Fibroblast of skin of left quadriceps (primary cell): ENCODE measurements around the gene CAPN7.
"Not testable (repeated sequence)": the region's sequence is repeated elsewhere in the genome, so short reads cannot be mapped to it uniquely, and the experiment has no call there.

ENCODE experiments used
- DNase-seq, 2 experiments: peaks; one replicate each; pipeline ENCODE4 v3.0.0-alpha.2; 2013; ENCODE audit warnings: low read depth in 2 of 2

CAPN7 gene

DNA sequence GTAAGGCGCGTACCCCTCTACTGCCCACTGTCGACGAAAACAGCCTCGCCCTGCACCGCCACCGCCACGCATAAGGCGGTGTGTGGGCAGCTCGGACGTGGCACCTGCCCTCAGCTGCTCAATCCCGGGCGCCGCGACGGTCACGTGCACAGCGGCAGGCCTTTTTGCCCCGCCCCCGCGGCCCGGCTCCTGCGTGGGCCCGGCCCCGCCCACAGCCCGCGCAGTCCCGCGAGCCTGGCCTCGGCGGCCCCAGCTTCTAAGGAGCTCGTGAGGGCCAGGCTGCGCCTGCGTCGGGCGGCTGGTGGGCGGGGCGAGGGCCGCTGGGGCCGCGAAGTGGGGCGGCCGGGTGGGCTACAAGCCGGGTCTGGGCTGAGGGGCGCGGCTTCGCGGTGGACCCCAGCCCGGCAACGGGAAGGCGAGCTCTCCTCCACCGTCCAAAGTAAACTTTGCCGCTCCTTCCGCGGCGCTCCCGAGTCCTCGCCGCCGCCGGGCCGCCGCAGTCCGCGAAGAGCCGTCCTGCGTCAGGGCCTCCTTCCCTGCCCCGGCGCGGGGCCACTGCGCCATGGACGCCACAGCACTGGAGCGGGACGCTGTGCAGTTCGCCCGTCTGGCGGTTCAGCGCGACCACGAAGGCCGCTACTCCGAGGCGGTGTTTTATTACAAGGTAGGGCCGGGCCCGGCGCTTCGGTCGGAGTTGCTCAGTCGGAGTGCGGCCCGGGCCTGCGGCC lies at the start of gene CAPN7:
CAPN7 (plus strand) TSS at position 313 of the 728 bp plus-strand sequence; CDS start at position 563, 250 bp downstream.
- peak; percentile 84 to 85 for DNase-seq

DNA sequence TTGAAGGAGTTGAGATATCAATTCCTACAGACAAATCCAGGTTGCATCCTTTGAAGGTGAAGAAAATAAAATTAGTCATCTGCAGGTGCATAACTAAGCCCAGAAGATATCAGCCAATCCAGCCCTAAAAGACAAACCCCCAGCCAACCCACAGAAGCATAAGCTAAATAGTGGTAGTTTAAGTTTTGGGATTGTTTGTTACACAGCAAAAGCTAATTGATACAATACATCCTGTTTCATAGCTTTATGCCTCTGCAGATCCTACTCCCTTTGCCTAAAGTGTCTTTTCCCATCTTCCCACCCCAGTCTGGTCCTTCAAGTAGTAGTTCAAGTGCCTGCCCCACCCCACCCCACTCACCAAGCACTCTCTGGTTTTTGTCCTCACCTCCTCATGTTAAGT lies 48.6 kb upstream of the CAPN7 start:
- DNase-seq: no peak

DNA sequence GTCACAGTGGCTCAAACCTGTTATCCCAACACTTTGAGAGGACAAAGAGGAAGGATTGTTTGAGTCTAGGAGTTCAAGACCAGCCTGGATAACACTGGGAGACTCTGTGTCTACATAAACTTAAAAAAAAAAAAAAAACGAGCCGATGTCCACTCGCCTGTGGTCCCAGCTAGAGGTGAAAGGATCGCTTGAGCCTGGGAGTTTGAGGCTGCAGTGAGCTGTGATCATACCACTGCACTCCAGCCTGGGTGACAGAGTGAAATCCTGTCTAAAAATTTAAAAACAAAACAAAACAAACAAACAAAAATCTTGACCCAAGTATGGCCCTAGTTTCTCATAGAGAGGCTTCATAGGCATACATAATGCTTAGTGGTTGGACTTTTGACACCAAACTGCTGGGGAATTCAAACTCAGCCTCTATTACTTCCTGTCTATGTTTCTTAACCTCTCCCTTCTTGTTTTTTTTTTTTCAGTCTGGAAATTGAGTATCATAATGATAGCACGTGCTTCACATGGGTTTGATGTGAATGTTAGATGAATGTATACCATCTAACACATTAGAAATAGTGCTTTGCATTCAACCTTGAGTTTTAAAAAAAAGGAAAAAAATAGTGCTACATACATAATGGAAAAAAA lies 46.4 kb upstream of the CAPN7 start:
- no peak for DNase-seq

DNA sequence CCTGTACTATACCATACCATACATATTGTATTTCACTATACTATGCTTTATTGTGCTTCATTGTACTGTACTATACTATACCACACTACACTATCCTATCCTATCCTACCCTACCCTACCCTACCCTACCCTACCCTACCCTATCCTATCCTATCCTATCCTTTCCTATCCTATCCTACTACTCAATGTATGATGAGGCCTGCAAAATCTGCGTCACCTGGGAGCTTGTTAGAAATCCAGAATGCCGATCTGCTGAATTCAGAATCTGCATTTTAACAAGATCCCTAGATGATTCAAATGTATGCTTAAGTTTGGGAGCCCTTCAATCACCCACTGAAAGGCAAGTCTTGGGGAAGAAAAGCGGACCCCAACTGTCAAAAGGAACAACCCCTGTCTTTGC lies 45.4 kb upstream of the CAPN7 start:
- no peak for DNase-seq

DNA sequence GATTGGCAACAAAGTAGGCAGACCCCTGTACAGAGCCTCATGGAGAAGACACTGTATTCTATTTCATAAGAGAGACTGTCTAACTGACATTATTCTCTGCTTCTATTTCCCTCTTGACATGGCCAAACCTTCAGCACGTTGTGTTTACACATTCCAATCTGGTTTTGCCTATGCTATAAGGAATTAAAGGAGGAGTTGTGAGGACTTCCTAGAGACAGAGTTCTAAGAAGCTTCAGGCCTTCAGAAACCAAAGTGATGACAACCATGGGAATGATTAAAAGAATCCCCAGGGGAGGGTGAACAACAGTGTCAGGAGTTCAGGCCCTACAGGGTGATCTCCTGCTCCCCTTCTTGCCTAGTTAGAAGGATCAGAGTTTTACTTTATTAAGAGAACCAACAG lies 44.9 kb upstream of the CAPN7 start:
- no peak for DNase-seq

DNA sequence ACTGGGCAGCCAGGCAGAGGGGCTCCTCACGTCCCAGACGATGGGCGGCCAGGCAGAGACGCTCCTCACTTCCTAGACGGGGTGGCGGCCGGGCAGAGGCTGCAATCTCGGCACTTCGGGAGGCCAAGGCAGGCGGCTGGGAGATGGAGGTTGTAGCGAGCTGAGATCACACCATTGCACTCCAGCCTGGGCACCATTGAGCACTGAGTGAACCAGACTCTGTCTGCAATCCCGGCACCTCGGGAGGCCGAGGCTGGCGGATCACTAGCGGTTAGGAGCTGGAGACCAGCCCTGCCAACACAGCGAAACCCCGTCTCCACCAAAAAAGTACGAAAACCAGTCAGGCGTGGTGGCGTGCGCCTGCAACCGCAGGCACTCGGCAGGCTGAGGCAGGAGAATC lies 42.4 kb upstream of the CAPN7 start:
- DNase-seq: not testable (repeated sequence)

DNA sequence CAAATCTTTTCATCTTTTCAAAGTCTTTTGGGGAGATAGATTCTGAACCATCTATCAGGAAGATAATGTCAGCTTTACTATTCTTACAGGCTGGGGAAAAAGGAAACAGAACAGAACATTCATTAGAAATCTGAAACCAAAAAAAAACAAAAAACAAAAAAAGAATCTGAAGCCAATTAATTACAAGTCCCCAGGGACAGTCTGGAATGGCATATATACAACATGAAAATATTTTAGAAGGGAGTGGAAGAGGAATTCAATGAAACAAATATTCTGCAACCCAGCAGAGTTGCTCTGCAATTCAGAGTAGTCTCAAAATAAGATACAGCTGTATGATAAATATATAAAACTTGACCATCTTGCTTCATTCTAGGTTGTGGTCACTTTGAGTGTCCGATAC lies 41.7 kb upstream of the CAPN7 start:
- peak; percentile 34 to 42 for DNase-seq

DNA sequence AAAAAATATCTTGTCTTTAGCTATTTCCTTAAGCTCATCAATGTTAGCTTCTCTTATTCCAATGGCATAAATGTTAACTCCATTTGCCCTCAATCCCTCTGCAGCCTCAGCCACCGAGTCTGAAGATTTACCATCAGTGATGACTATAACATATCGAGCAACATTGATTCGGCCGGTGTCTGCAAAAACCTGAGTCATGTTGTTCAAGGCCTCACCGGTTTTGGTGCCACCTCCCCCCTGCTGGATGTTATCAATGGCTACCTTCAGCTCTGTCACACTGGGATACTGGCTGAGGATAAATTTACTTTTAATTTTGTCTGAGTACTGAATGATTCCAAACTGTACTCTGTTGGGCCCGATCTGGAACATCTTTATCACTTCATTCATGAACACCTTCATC lies 41.0 kb upstream of the CAPN7 start:
- DNase-seq: no peak

DNA sequence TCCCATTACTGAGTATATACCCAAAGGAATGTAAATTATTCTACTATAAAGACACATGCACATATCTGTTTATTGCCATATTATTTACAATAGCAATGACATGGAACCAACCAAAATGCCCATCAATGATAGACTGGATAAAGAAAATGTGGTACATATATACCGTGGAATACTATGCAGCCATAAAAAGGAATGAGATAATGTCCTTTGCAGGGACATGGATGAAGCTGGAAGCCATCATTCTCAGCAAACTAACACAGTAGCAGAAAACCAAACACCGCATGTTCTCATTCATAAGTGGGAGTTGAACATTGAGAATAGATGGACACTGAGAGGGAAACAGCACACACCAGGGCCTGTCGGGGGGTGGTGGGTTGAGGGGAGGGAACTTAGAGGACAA lies 39.7 kb upstream of the CAPN7 start:
- not testable (repeated sequence) for DNase-seq

DNA sequence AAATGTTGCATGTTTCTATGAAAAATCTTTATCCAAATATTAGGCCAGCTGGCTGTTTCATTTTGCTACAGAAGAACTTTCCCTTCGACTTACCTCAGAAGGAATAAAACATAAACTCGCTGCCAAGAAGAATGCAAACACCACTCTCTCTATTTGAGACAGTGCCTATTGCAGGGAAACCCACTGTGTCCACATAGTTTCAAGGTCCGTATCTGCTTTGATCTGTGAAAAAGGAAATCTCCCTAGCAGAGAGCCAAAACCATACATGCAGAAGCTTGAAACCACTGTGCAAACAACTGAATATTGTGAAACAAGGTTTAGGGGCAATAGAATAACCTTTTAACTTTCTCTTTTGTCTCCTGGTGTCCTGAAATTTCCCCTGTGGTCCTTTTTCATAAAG lies 35.0 kb upstream of the CAPN7 start:
- no peak for DNase-seq

DNA sequence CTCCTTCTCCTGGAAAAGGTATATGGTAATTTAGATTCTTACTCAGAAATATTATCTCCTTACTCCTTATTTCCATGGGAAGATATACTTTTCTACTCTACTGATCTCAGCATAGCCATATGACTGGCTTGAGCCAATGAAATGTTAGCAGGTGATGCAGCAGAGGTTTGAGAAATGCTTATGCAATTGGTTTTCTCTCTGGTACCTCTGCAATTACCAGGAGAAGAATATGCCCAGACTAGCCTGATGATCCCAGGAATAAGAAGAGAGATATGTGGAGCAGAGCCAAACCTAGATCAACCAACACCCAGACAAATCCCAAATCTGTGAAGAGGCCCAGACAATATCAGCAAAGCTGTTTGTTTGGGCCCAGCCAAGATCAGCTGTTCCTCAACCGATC lies 33.2 kb upstream of the CAPN7 start:
- no peak for DNase-seq

DNA sequence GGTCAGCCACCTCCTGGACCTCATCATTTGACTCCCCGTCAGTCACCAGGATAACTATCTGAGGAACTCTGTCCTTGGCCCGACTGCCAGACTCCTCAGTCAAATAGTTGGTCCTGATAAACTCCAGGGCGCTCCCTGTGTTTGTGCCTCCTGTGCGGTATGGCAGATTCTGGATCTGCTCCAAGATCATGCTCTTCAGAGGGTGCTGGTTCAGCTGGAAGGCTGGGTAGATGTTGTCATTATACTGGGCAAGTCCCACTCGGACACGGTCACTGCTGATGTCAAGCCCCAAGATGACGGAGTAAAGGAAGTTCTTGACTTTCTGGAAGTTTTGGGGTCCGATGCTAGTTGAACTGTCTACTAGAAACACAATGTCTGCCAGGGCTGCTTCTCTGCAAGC lies 31.1 kb upstream of the CAPN7 start:
- DNase-seq: no peak

DNA sequence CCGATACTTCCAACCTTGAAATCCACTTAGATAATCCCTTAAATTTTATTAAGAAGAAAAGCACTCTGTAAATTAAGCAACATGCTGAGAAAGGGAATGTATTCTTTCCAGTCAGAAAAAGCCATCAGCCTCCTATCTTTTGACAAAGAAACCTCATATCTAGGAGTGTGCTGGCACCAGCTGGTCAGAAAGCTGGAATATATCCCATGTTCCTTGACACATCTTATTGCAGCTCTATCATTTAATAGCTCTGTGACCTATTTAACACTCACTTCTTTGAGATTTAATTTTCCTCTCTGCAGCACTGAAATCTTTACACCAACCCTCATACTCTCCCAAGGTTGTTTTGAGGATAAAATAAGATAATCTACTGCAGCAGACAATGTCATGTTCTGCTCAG lies 30.4 kb upstream of the CAPN7 start:
- DNase-seq: no peak

DNA sequence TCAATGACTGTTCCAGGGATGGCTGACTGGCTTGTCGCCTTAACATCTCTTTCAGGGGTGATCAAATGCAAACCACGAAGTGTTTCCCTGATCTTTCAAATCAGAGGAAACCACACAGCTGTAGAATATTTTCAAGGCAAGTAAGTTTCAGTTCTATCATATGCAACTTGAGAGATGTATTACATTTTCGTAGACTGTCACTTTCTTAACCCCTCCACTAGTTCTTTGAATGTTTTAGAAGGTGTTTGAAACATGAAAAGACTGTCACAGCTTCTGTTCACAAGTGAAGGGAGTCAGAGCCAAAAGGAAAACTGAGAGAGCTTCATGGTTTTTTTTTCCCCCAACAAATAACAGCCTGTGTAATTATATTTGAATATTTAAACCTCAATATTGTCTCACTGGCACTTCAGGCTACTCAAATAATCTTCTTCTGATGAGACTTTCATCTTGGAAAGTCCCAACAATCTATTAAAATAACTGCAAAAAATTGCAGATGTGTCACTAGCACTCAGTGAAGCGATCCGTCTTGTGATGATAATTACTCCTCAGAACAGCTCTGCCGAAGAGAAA lies 25.9 kb upstream of the CAPN7 start:
- DNase-seq: no peak

DNA sequence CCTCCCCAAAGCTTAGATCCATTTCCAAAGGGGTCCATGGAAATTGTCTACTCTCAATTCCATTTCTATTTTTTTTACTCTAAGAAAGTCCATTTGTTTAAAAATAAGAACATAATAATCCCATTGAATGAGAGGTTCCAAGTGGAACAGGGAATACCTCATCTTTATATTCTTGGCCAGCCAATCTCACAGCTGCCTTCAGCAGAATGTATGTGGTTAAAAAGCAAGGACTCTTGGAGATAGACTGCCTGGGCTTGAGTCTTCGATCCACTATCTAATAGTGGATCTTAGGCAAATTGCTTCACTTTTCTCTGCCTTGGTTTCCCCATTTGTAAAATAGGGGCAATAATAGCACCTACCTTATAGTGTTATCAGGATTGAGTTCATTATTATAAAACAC lies 24.5 kb upstream of the CAPN7 start:
- DNase-seq: no peak

DNA sequence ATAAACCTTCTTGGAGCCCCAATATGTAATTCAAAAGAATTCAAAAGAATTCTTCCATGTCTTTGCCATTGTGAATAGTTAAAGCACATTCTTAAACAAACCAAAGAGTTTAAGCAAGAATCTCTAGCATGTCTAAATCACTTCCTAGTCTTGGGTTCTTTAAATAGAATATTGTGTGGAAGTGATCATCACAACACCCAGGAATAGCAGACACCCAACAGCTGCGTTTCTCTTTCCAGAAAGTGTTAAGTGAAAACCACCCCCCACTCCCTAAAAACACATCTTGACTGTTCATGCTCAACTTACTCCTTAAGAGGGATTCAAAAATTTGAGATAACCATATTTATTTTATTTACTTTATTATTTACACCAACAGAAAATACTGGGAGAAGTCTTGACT lies 24.1 kb upstream of the CAPN7 start:
- no peak for DNase-seq

DNA sequence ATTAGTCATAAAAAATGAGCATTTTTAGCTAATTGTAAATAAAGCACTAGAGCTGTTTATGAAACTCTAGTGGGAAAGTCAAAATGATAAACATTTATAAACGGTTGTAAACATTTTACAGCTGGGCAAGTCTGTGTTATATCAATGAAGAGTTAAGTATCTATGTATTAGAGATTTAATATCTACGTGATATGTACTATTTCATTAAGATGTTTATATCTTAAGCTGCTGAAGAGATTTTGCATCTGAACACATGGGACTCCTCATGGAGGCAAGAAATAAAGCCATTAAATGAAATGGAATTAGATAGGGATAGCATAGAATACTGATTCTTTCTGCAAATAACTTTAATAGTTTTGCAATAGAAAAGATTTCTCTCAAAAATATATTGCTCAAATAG lies 23.0 kb upstream of the CAPN7 start:
- no peak for DNase-seq

DNA sequence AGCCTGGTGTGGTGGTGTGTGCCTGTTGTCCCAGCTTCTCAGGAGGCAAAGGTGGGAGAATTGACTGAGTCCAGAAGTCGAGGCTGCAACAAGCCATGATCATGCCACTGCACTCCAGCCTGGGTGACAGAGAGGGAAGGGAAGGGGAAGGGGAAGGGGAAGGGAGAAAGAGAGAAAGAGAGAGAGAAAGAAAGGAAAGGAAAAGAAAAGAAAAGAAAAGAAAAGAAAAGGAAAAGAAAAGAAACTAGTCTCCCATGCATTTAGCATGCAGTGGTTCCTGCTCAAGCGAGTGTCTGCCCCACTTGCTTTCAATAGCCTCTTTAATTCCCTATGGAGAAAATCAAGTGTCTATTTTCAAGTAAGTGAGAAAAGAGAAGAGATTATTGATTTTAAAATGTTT lies 20.6 kb upstream of the CAPN7 start:
- no peak for DNase-seq

DNA sequence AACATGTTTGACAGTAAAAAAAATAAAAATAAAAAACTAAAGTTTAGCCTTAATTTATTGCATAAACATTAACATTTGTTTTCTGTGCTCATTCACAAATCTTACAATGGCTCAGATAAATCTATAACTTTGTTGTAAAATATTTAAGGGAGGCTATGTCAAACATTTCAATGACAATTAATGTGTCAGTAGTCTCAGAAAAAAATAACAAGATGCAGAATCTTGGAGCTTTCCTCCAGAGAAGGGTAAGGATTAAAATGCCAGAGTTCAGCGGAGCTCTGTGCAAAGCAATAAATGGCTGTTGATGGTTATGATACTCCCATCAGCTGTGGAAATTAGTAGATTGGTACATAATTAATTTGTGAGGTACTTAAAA lies 20.0 kb upstream of the CAPN7 start:
- no peak for DNase-seq

DNA sequence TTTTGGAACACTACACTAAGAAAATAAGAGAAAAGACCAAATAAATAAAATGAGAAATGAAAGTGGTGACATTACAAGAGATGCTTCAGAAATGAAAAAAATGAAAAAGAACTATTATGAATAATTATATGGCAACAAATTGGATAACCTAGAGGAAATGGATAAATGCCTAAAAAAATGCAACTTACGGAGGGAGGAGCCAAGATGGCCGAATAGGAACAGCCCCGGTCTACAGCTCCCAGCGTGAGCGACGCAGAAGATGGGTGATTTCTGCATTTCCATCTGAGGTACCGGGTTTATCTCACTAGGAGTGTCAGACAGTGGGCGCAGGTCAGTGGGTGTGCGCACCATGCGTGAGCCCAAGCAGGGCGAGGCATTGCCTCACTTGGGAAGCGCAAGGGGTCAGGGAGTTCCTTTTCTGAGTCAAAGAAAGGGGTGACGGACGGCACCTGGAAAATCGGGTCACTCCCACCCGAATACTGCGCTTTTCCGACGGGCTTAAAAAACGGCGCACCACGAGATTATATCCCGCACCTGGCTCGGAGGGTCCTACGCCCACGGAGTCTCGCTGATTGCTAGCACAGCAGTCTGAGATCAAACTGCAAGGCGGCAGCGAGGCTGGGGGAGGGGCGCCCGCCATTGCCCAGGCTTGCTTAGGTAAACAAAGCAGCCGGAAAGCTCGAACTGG lies 19.4 kb upstream of the CAPN7 start:
- not testable (repeated sequence) for DNase-seq

DNA sequence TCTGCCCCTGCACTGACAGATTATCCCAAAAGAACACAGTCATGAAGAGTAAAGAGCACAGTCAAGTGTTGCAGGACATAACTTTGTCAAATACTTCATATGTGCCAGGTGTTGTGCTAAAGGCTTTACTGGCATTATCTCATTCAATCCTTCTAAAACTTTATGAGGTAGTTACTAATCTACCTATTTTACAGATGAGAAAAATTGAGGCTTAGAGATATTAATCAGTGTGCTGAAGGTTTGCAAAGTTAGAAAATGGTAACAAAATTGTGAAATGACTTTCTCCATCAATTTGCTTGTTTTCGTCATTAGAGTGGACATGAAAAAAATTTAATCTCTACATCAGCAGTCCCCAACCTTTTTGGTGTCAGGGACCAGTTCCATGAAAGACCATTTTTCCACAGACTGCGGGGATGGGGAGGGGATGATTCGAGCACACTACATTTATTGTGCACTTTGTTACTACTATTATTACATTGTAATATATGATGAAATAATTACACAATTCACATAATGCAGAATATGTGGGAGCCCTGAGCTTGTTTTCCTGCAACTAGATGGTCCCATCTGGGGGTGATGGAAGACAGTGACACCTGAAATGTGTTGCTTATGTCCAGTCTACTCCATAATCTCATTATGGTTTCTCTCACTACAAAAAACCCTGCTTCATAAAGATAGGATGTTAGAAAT lies 8.6 kb upstream of the CAPN7 start:
- no peak for DNase-seq

DNA sequence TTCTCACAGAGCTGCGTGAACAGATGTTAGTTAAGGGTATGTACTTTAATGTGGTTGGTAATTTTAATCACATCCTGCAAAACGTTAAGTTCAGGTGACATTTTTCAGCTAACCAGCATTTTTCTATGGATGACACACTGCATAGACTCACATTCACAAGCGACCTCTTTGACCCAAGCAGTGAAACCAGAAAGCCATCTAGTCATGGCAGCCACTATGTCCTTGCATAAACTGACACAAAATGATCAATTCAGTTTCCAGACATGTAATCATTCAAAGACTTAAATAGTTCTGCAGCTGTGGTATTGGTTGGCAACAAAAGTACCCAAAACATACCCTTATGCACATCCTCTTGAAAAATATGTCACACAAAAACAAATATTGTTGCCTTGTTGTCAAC lies 7.4 kb upstream of the CAPN7 start:
- no peak for DNase-seq
